Erythroblast (primary cell): Measurements from ENCODE around the gene TSHZ2.

Experiments used
- GATA1 ChIP-seq: IDR thresholded peaks from 2 replicates; pipeline ENCODE4 v1.6.1; 2011; ENCODE audit warnings: low read depth, mild to moderate bottlenecking, control low read depth, low read length, moderate library complexity
- POLR2A ChIP-seq: IDR thresholded peaks from 2 replicates; pipeline ENCODE4 v1.6.1; 2011; ENCODE audit warnings: mild to moderate bottlenecking, low read length

GRCh38 chr20:53013847-53014246, 41.7 kb downstream of the TSHZ2 start:
- no peak for TF ChIP-seq POLR2A
- no peak for TF ChIP-seq GATA1
